Transverse colon (tissue), 4 donors: ENCODE data around the gene ELF3.

Experiments used
- CTCF ChIP-seq, 5 experiments: fragments of 200-600 bp in 3 of 5; fragments of 450-650 bp in 2 of 5; sonication (generic) in 3 of 5; IDR thresholded peaks; 1 replicate in 2 of 5; 2 replicates in 3 of 5; pipeline ENCODE4 v1.5.1; 2016 to 2017; ENCODE audit warnings: antibody characterized with exemption in 5 of 5, inconsistent platforms in 3 of 5, mild to moderate bottlenecking in 2 of 5, moderate library complexity in 1 of 5
- EP300 ChIP-seq: sonication (generic); formaldehyde crosslinking; IDR thresholded peaks from one replicate; pipeline ENCODE4 v1.6.1; 2017; ENCODE audit warnings: antibody characterized with exemption, low read depth
- POLR2A ChIP-seq: fragments of 450-650 bp; IDR thresholded peaks from one replicate; pipeline ENCODE4 v1.6.1; 2016; ENCODE audit warnings: antibody characterized with exemption, mild to moderate bottlenecking, moderate library complexity
- POLR2AphosphoS5 ChIP-seq, 3 donors: sonication (generic); formaldehyde crosslinking; IDR thresholded peaks; one replicate each; pipeline ENCODE4 v1.6.1; 2016; ENCODE audit warnings: antibody characterized with exemption in 3 of 3

- TF ChIP-seq CTCF (IDR thresholded peaks at IDR 0.05), result no peak
- peak; percentile 35 for TF ChIP-seq EP300
- TF ChIP-seq POLR2A, result peak; percentile 29
- peak in 2 of 3 donors; percentile 60 to 88 for TF ChIP-seq POLR2AphosphoS5 (IDR thresholded peaks at IDR 0.05)
Observed at GRCh38 chr1:202007805-202008489, 2.4 kb upstream of the ELF3 start.
